ENCODE data around the gene RNF125.

RNF125 gene

DNA sequence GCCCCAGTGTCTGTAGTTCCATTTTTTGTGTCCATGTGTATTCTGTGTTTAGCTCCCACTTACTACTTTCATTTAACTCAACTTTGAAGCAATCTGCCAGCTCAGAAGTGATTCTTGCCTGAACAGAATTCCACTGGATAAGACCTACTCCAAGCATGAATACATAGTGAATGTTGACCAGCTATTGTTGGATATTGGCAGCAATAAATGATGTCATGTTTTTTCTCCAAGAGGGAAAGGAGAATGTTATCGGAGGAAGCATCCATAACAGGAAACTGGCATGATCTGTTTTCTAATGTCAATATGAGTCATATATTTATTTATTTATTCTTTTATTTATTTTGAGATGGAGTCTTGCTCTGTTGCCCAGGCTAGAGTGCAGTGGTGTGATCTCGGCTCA is 38.9 kb upstream of the RNF125 start:
- H3K4me2 ChIP-seq (ENCODE audit: low read depth, low read length, poor library complexity, severe bottlenecking), result no peak overlapping the region
- H3F3A ChIP-seq (ENCODE audit: insufficient read depth), result no peaks in the 10 kb centered on the region
- H3K9me2 ChIP-seq (replicated peaks; ENCODE audit: insufficient read depth, low read length), result no peaks in the 10 kb centered on the region
- H3K36me3 ChIP-seq (ENCODE audit: low read length), result no peaks in the 10 kb centered on the region
- no peaks in the 10 kb centered on the region for H4K20me1 ChIP-seq (ENCODE audit: low read depth, low read length)
- H2AFZ ChIP-seq (ENCODE audit: low read depth, low read length, severe bottlenecking), result no peak overlapping the region
- TF ChIP-seq, protein P1, sequence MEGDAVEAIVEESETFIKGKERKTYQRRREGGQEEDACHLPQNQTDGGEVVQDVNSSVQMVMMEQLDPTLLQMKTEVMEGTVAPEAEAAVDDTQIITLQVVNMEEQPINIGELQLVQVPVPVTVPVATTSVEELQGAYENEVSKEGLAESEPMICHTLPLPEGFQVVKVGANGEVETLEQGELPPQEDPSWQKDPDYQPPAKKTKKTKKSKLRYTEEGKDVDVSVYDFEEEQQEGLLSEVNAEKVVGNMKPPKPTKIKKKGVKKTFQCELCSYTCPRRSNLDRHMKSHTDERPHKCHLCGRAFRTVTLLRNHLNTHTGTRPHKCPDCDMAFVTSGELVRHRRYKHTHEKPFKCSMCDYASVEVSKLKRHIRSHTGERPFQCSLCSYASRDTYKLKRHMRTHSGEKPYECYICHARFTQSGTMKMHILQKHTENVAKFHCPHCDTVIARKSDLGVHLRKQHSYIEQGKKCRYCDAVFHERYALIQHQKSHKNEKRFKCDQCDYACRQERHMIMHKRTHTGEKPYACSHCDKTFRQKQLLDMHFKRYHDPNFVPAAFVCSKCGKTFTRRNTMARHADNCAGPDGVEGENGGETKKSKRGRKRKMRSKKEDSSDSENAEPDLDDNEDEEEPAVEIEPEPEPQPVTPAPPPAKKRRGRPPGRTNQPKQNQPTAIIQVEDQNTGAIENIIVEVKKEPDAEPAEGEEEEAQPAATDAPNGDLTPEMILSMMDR (IDR thresholded peaks at IDR 0.05; ENCODE audit: insufficient read depth, low read length, poor library complexity, severe bottlenecking), result no peak
- no peak for TF ChIP-seq EZH2phosphoT487 (conservative IDR thresholded peaks at IDR 0.05; ENCODE audit: low read length)
- H3K9me3 ChIP-seq (ENCODE audit: insufficient read depth, low read length), result peaks cover 7% of the 10 kb centered on the region; the same call in 1 of the 2 replicates
- H3K4me3 ChIP-seq (ENCODE audit: insufficient read depth, low read length, poor library complexity, severe bottlenecking), result no peak overlapping the region
- no peak overlapping the region for H3K9ac ChIP-seq (ENCODE audit: low read length)
- H3K27ac ChIP-seq (ENCODE audit: low read depth, low read length), result no peak overlapping the region
- H3K27me3 ChIP-seq (ENCODE audit: low read length), result no peaks in the 10 kb centered on the region
- H3K79me2 ChIP-seq (ENCODE audit: insufficient read depth, low read length), result no peaks in the 10 kb centered on the region

DNA sequence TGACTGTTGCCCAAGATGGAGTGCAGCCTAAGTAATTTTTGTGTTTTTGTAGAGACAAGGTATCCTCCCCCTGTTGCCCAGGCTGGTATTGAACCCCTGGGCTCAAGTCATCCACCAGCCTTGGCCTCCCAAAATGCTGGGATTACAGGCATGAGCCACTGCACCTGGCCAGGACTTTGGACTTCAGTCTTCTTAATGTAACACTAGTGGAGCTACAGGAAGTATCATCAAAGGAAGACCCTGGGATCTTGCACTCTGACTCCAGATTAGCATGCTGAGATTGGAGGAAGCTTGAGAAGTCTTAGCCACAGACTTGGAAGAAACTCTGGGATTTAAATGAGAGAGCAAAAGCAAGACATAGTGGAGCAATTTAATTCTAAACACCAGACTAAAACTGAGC is 37.8 kb upstream of the RNF125 start:
- H3K9ac ChIP-seq (ENCODE audit: low read length), result no peak overlapping the region
- H3K36me3 ChIP-seq (ENCODE audit: low read length), result no peaks in the 10 kb centered on the region
- no peaks in the 10 kb centered on the region for H3K9me2 ChIP-seq (replicated peaks; ENCODE audit: insufficient read depth, low read length)
- no peaks in the 10 kb centered on the region for H4K20me1 ChIP-seq (ENCODE audit: low read depth, low read length)
- no peaks in the 10 kb centered on the region for H3K79me2 ChIP-seq (ENCODE audit: insufficient read depth, low read length)
- H3K4me2 ChIP-seq (ENCODE audit: low read depth, low read length, poor library complexity, severe bottlenecking), result no peak overlapping the region
- no peak overlapping the region for H2AFZ ChIP-seq (ENCODE audit: low read depth, low read length, severe bottlenecking)
- H3K27ac ChIP-seq (ENCODE audit: low read depth, low read length), result no peak overlapping the region
- no peaks in the 10 kb centered on the region for H3K27me3 ChIP-seq (ENCODE audit: low read length)
- no peak overlapping the region for H3K4me3 ChIP-seq (ENCODE audit: insufficient read depth, low read length, poor library complexity, severe bottlenecking)
- no peaks in the 10 kb centered on the region for H3F3A ChIP-seq (ENCODE audit: insufficient read depth)
- TF ChIP-seq EZH2phosphoT487 (conservative IDR thresholded peaks at IDR 0.05; ENCODE audit: low read length), result no peak
- TF ChIP-seq, protein P1 (IDR thresholded peaks at IDR 0.05; ENCODE audit: insufficient read depth, low read length, poor library complexity, severe bottlenecking), result no peak
- H3K9me3 ChIP-seq (ENCODE audit: insufficient read depth, low read length), result 0 out of 2 replicates have a peak, but pooled peaks cover 4% of the 10 kb centered on the region

DNA sequence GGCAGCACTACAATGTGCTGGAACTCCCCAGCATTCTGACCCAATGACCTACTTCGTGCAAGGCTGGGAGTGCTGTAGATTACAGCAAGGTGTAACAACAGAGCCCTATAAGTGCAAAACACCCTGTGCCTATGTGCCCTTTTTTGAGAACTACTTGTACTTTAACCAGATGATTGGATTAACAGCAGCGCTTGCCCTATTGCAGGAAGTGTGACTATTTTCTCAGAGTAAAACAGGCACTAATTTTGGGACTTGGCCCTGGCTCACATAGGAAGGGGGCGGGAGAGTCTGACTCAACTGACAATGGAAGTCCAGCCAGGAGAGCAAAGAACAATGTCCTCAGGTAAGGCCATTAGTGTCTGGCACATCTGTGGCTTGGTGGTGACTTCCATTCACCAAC is 35.6 kb upstream of the RNF125 start:
- Histone ChIP-seq H3K4me2 (ENCODE audit: low read depth, low read length, poor library complexity, severe bottlenecking) (no peak overlapping the region), H3K79me2 (ENCODE audit: insufficient read depth, low read length) (no peaks in the 10 kb centered on the region), H3K27ac (ENCODE audit: low read depth, low read length) (no peak overlapping the region), H4K20me1 (ENCODE audit: low read depth, low read length) (no peaks in the 10 kb centered on the region), H3K9me2 (replicated peaks; ENCODE audit: insufficient read depth, low read length) (no peaks in the 10 kb centered on the region), H3F3A (ENCODE audit: insufficient read depth) (no peaks in the 10 kb centered on the region), H3K9me3 (ENCODE audit: insufficient read depth, low read length) (0 out of 2 replicates have a peak, but pooled peaks cover 4% of the 10 kb centered on the region), H3K9ac (ENCODE audit: low read length) (no peak overlapping the region), H3K36me3 (ENCODE audit: low read length) (no peaks in the 10 kb centered on the region), H3K4me3 (ENCODE audit: insufficient read depth, low read length, poor library complexity, severe bottlenecking) (no peak overlapping the region), H2AFZ (ENCODE audit: low read depth, low read length, severe bottlenecking) (no peak overlapping the region), H3K27me3 (ENCODE audit: low read length) (no peaks in the 10 kb centered on the region)
- TF ChIP-seq, protein P1 (IDR thresholded peaks at IDR 0.05; ENCODE audit: insufficient read depth, low read length, poor library complexity, severe bottlenecking), result no peak
- no peak for TF ChIP-seq EZH2phosphoT487 (conservative IDR thresholded peaks at IDR 0.05; ENCODE audit: low read length)

Measured in SU-DHL-6 (cell line).